ENCODE measurements around the gene DHRS13.

GRCh38 chr17:28897769-28898526 is 4.9 kb downstream of the DHRS13 start:
- TF ChIP-seq RAD21 (IDR thresholded peaks at IDR 0.05) (no peak), CTCF (IDR thresholded peaks at IDR 0.05; ENCODE audit: low read depth, low read length, missing input control) (no peak), MAX (IDR thresholded peaks at IDR 0.05) (no peak), REST (IDR thresholded peaks at IDR 0.05) (no peak), SP1 (IDR thresholded peaks at IDR 0.05) (no peak), TAF1 (conservative IDR thresholded peaks at IDR 0.05) (no peak), YY1 (IDR thresholded peaks at IDR 0.05) (no peak), GABPA (IDR thresholded peaks at IDR 0.05 in 1 of 2, conservative IDR thresholded peaks at IDR 0.05 in 1 of 2) (no peak), ATF3 (IDR thresholded peaks at IDR 0.05) (no peak), FOXA1 (IDR thresholded peaks at IDR 0.05) (no peak), FOXA2 (IDR thresholded peaks at IDR 0.05) (no peak), ZBTB33 (IDR thresholded peaks at IDR 0.05) (no peak), RXRA (IDR thresholded peaks at IDR 0.05) (no peak), JUND (IDR thresholded peaks at IDR 0.05) (no peak)
